Thyroid gland (tissue), 4 donors: ENCODE measurements around the gene CHST11. TPM values are rescaled to one million over a fixed set of nuclear protein-coding genes. Genes with fewer than 3 reads are reported as not detected.

Experiments
- DNase-seq, 2 donors: peaks; one replicate each; pipeline ENCODE4 v3.0.0-alpha.2; 2019
- H3K27ac ChIP-seq, 3 donors: fragments of 200-600 bp; sonication (generic); 1 replicate in 2 of 3; 2 replicates in 1 of 3; pipeline ENCODE4 v1.5.1; 2016 to 2019; ENCODE audit warnings: mild to moderate bottlenecking in 1 of 3, moderate library complexity in 1 of 3
- H3K27me3 ChIP-seq: fragments of 200-600 bp; sonication (generic); one replicate; pipeline ENCODE4 v1.5.1; 2019
- H3K36me3 ChIP-seq, 2 donors: fragments of 200-600 bp; sonication (generic); one replicate each; pipeline ENCODE4 v1.5.1; 2016 to 2019
- H3K4me1 ChIP-seq, 2 donors: fragments of 200-600 bp; sonication (generic); one replicate each; pipeline ENCODE4 v1.5.1; 2017 to 2019
- H3K4me3 ChIP-seq, 3 donors: fragments of 200-600 bp; sonication (generic); replicated peaks in 1 of 3; 1 replicate in 2 of 3; 2 replicates in 1 of 3; pipeline ENCODE4 v1.5.1; 2016; ENCODE audit warnings: mild to moderate bottlenecking in 1 of 3
- H3K9me3 ChIP-seq: fragments of 200-600 bp; sonication (generic); one replicate; pipeline ENCODE4 v1.5.1; 2017
- CTCF ChIP-seq, 6 experiments: fragments of 200-600 bp in 3 of 6; fragments of 450-650 bp in 3 of 6; sonication (generic) in 3 of 6; IDR thresholded peaks; one replicate each; pipeline ENCODE4 v1.5.1; 2016 to 2019; ENCODE audit warnings: antibody characterized with exemption in 6 of 6, mild to moderate bottlenecking in 2 of 6, inconsistent platforms in 1 of 6, moderate library complexity in 1 of 6
- POLR2A ChIP-seq, 2 donors: fragments of 450-650 bp; IDR thresholded peaks; one replicate each; pipeline ENCODE4 v1.6.1; 2017; ENCODE audit warnings: antibody characterized with exemption in 2 of 2, mild to moderate bottlenecking in 2 of 2, moderate library complexity in 1 of 2
- WGBS, 2 donors: methylation state at CpG; one replicate each; pipeline ENCODE4 v1.1.5; 2017; 5-methylcytosine and 5-hydroxymethylcytosine counted together
- intact Hi-C: fragments of 100-400 bp; cut with DNase I; formaldehyde crosslinking; loops from one replicate; pipeline ENCODE4 v1.15.1; 2023
- total RNA-seq, 4 donors: library from RNA; depleted of rRNA; stranded (reverse); fragments of >200 nt; gene quantifications; one replicate each; pipeline ENCODE4 v1.2.3, GENCODE V29; 2016

CHST11 gene
- total RNA-seq, 4 donors from 2014 or later = 6.9 to 11.6 (median 8.0) TPM

GRCh38 chr12:104546575-104546974 is 89.8 kb downstream of the CHST11 start:
- no peak overlapping the region for H3K27ac ChIP-seq
- peak; percentile 28 to 46 for DNase-seq
- H3K27me3 ChIP-seq = no peaks in the 10 kb centered on the region
- TF ChIP-seq POLR2A (IDR thresholded peaks at IDR 0.05) (no peak), CTCF (IDR thresholded peaks at IDR 0.05) (no peak)
- H3K36me3 ChIP-seq = no peaks in the 10 kb centered on the region
- 36 to 43% methylated on average over 3 of the region's 3 CpGs for WGBS, 2 donors
- intact Hi-C loops = no loop called here
- peaks cover 8 to 14% of the 10 kb centered on the region in 2 donors for H3K4me1 ChIP-seq
- no peaks in the 10 kb centered on the region for H3K9me3 ChIP-seq
- H3K4me3 ChIP-seq = no peak overlapping the region

GRCh38 chr12:104547235-104547634 is 90.5 kb downstream of the CHST11 start:
- WGBS, 2 donors = 30 to 45% methylated on average over 9 of the region's 9 CpGs
- Histone ChIP-seq H3K4me1 (peaks cover 8 to 14% of the 10 kb centered on the region in 2 donors), H3K4me3 (no peak overlapping the region), H3K9me3 (no peaks in the 10 kb centered on the region), H3K27ac (no peak overlapping the region), H3K36me3 (no peaks in the 10 kb centered on the region), H3K27me3 (no peaks in the 10 kb centered on the region)
- intact Hi-C loops = no loop called here
- TF ChIP-seq POLR2A (IDR thresholded peaks at IDR 0.05) (no peak), CTCF (IDR thresholded peaks at IDR 0.05) (no peak)
- DNase-seq = peak; percentile 73 to 75

- intact Hi-C loops = no loop called here
- DNase-seq = no peak
- Histone ChIP-seq H3K36me3 (no peaks in the 10 kb centered on the region), H3K9me3 (no peaks in the 10 kb centered on the region), H3K4me1 (peaks cover 8 to 14% of the 10 kb centered on the region in 2 donors), H3K27me3 (no peaks in the 10 kb centered on the region), H3K27ac (no peak overlapping the region), H3K4me3 (no peak overlapping the region)
- TF ChIP-seq CTCF (IDR thresholded peaks at IDR 0.05) = no peak
- no peak for TF ChIP-seq POLR2A (IDR thresholded peaks at IDR 0.05)
- 88 to 91% methylated on average over 9 of the region's 9 CpGs for WGBS, 2 donors
These were observed 93.2 kb downstream of the CHST11 start for GRCh38 chr12:104549815-104550480.

GRCh38 chr12:104551313-104551931 is 94.7 kb downstream of the CHST11 start:
- peaks cover 8 to 13% of the 10 kb centered on the region in 2 donors for H3K4me1 ChIP-seq
- 82 to 85% methylated on average over 14 of the region's 14 CpGs for WGBS, 2 donors
- no peak overlapping the region for H3K4me3 ChIP-seq
- peak in 1 of 2 donors; percentile 19 for DNase-seq
- no peak overlapping the region for H3K27ac ChIP-seq
- H3K36me3 ChIP-seq = no peaks in the 10 kb centered on the region
- H3K27me3 ChIP-seq = no peaks in the 10 kb centered on the region
- intact Hi-C loops = no loop called here
- H3K9me3 ChIP-seq = no peaks in the 10 kb centered on the region
- TF ChIP-seq POLR2A (IDR thresholded peaks at IDR 0.05) = no peak
- TF ChIP-seq CTCF (IDR thresholded peaks at IDR 0.05) = no peak

GRCh38 chr12:104553421-104553820 is 96.7 kb downstream of the CHST11 start:
- no peaks in the 10 kb centered on the region for H3K4me1 ChIP-seq
- WGBS, 2 donors = 94 to 95% methylated on average over 4 of the region's 4 CpGs

More at GRCh38 chr12:104553421-104553820, 96.7 kb downstream of the CHST11 start:
- H3K27me3 ChIP-seq = no peaks in the 10 kb centered on the region
- H3K27ac ChIP-seq = no peak overlapping the region
- H3K4me3 ChIP-seq = no peak overlapping the region
- no peaks in the 10 kb centered on the region for H3K9me3 ChIP-seq
- no peak for DNase-seq
- H3K36me3 ChIP-seq = no peaks in the 10 kb centered on the region
- intact Hi-C loops = no loop called here
- TF ChIP-seq CTCF (IDR thresholded peaks at IDR 0.05) = no peak
- no peak for TF ChIP-seq POLR2A (IDR thresholded peaks at IDR 0.05)
